Effector memory CD8-positive, alpha-beta T cell (primary cell): ENCODE data around the gene CTDSPL.

Source experiments
- ATAC-seq: fragments of 150-1000 bp; cut with Tn5 transposase; replicated peaks from 2 replicates; pipeline ENCODE4 v1.10.0; 2021; ENCODE audit warnings: mild to moderate bottlenecking, moderate library complexity
- DNase-seq, 3 experiments: peaks; one replicate each; pipeline ENCODE4 v3.0.0; 2021
- H3K27ac Mint-ChIP-seq, 2 donors: one replicate each; pipeline ENCODE4 v1.8.0; 2022; ENCODE audit warnings: mild to moderate bottlenecking in 2 of 2, mixed read lengths in 2 of 2, moderate library complexity in 2 of 2
- H3K27me3 Mint-ChIP-seq, 2 donors: one replicate each; pipeline ENCODE4 v1.8.0; 2022; ENCODE audit warnings: mixed read lengths in 2 of 2
- H3K36me3 Mint-ChIP-seq: one replicate; pipeline ENCODE4 v1.8.0; 2022; ENCODE audit warnings: mild to moderate bottlenecking, moderate library complexity, mixed read lengths; ENCODE audit not compliant: insufficient read depth
- H3K4me1 Mint-ChIP-seq, 2 donors: one replicate each; pipeline ENCODE4 v1.8.0; 2022; ENCODE audit warnings: low read depth in 2 of 2, mixed read lengths in 2 of 2
- H3K4me3 Mint-ChIP-seq, 2 donors: one replicate each; pipeline ENCODE4 v1.8.0; 2022; ENCODE audit warnings: mild to moderate bottlenecking in 2 of 2, mixed read lengths in 2 of 2, moderate library complexity in 2 of 2
- H3K9me3 Mint-ChIP-seq, 2 donors: one replicate each; pipeline ENCODE4 v1.8.0; 2022; ENCODE audit warnings: mixed read lengths in 2 of 2

Gene CTDSPL

GRCh38 chr3:37938011-37938410, 76.3 kb downstream of the CTDSPL start:
- no peak for ATAC-seq
- H3K36me3 Mint-ChIP-seq = no peaks in the 10 kb centered on the region

GRCh38 chr3:37940242-37940908, 78.7 kb downstream of the CTDSPL start:
- ATAC-seq (no peak), DNase-seq (no peak)
- Mint-ChIP-seq H3K36me3 (no peaks in the 10 kb centered on the region), H3K9me3 (no peaks in the 10 kb centered on the region), H3K4me3 (no peak overlapping the region), H3K27me3 (peaks cover 9 to 55% of the 10 kb centered on the region in 2 donors), H3K4me1 (peaks cover 3 to 5% of the 10 kb centered on the region in 2 donors), H3K27ac (no peak overlapping the region)

More at GRCh38 chr3:37938011-37938410, 76.3 kb downstream of the CTDSPL start:
- Mint-ChIP-seq H3K27me3 (peaks cover 20 to 54% of the 10 kb centered on the region in 2 donors), H3K4me3 (no peak overlapping the region), H3K9me3 (no peaks in the 10 kb centered on the region), H3K4me1 (peaks cover 0 to under 1% of the 10 kb centered on the region in 2 donors), H3K27ac (no peak overlapping the region)
- no peak for DNase-seq

GRCh38 chr3:37941608-37942508, 80.2 kb downstream of the CTDSPL start:
- ATAC-seq (no peak), DNase-seq (no peak)
- Mint-ChIP-seq H3K36me3 (no peaks in the 10 kb centered on the region), H3K27me3 (peaks cover 6 to 46% of the 10 kb centered on the region in 2 donors), H3K4me3 (no peak overlapping the region), H3K27ac (no peak overlapping the region), H3K9me3 (no peaks in the 10 kb centered on the region), H3K4me1 (peaks cover 3 to 5% of the 10 kb centered on the region in 2 donors)

- Mint-ChIP-seq H3K27ac (no peak overlapping the region), H3K36me3 (no peaks in the 10 kb centered on the region), H3K27me3 (peaks cover 6 to 38% of the 10 kb centered on the region in 2 donors), H3K4me1 (peaks cover 3 to 5% of the 10 kb centered on the region in 2 donors), H3K4me3 (no peak overlapping the region), H3K9me3 (no peaks in the 10 kb centered on the region)
- ATAC-seq = no peak
- DNase-seq = no peak
Observed at GRCh38 chr3:37942646-37943045, 81.0 kb downstream of the CTDSPL start.

- H3K9me3 Mint-ChIP-seq = no peaks in the 10 kb centered on the region
- H3K27ac Mint-ChIP-seq = no peak overlapping the region
- no peaks in the 10 kb centered on the region for H3K36me3 Mint-ChIP-seq
Observed at GRCh38 chr3:37943126-37943525, 81.4 kb downstream of the CTDSPL start.

GRCh38 chr3:37943631-37944314, 82.1 kb downstream of the CTDSPL start:
- ATAC-seq (no peak), DNase-seq (no peak)
- no peaks in the 10 kb centered on the region for H3K9me3 Mint-ChIP-seq
- no peaks in the 10 kb centered on the region for H3K36me3 Mint-ChIP-seq
- peaks cover 3 to 5% of the 10 kb centered on the region in 2 donors for H3K4me1 Mint-ChIP-seq
- H3K27ac Mint-ChIP-seq = no peak overlapping the region
- H3K27me3 Mint-ChIP-seq = peaks cover 6 to 31% of the 10 kb centered on the region in 2 donors
- no peak overlapping the region for H3K4me3 Mint-ChIP-seq

More at GRCh38 chr3:37943126-37943525, 81.4 kb downstream of the CTDSPL start:
- Mint-ChIP-seq H3K27me3 (peaks cover 6 to 34% of the 10 kb centered on the region in 2 donors), H3K4me1 (peaks cover 3 to 5% of the 10 kb centered on the region in 2 donors), H3K4me3 (no peak overlapping the region)
- no peak for ATAC-seq
- DNase-seq = no peak

- Mint-ChIP-seq H3K4me1 (peaks cover 3 to 5% of the 10 kb centered on the region in 2 donors), H3K27ac (no peak overlapping the region), H3K4me3 (no peak overlapping the region), H3K9me3 (no peaks in the 10 kb centered on the region), H3K36me3 (no peaks in the 10 kb centered on the region), H3K27me3 (peaks cover 4 to 31% of the 10 kb centered on the region in 2 donors)
- DNase-seq (no peak), ATAC-seq (no peak)
Observed at GRCh38 chr3:37944391-37944842, 82.7 kb downstream of the CTDSPL start.

- Mint-ChIP-seq H3K4me3 (no peak overlapping the region), H3K4me1 (peaks cover 3 to 5% of the 10 kb centered on the region in 2 donors), H3K27ac (no peak overlapping the region), H3K9me3 (no peaks in the 10 kb centered on the region), H3K27me3 (peaks cover 0 to 23% of the 10 kb centered on the region in 2 donors), H3K36me3 (no peaks in the 10 kb centered on the region)
- DNase-seq = no peak
- no peak for ATAC-seq
Observed at GRCh38 chr3:37945156-37945806, 83.6 kb downstream of the CTDSPL start.

GRCh38 chr3:37945807-37946530, 84.3 kb downstream of the CTDSPL start:
- Mint-ChIP-seq H3K4me3 (no peak overlapping the region), H3K36me3 (no peaks in the 10 kb centered on the region), H3K27me3 (peaks cover 0 to 21% of the 10 kb centered on the region in 2 donors), H3K9me3 (no peaks in the 10 kb centered on the region), H3K4me1 (peaks cover 3 to 5% of the 10 kb centered on the region in 2 donors), H3K27ac (peak overlapping the region in 1 of 2 donors; percentile 17)
- ATAC-seq (no peak), DNase-seq (no peak)

GRCh38 chr3:37946531-37946889, 84.8 kb downstream of the CTDSPL start:
- Mint-ChIP-seq H3K36me3 (no peaks in the 10 kb centered on the region), H3K9me3 (no peaks in the 10 kb centered on the region), H3K4me1 (peaks cover 3 to 5% of the 10 kb centered on the region in 2 donors), H3K4me3 (no peak overlapping the region), H3K27ac (peak overlapping the region in 1 of 2 donors; percentile 17), H3K27me3 (peaks cover 0 to 15% of the 10 kb centered on the region in 2 donors)
- ATAC-seq (no peak), DNase-seq (no peak)

- no peaks in the 10 kb centered on the region for H3K9me3 Mint-ChIP-seq
- H3K27ac Mint-ChIP-seq = no peak overlapping the region
- no peak for ATAC-seq
- no peaks in the 10 kb centered on the region for H3K27me3 Mint-ChIP-seq
- H3K4me1 Mint-ChIP-seq = no peaks in the 10 kb centered on the region
- H3K36me3 Mint-ChIP-seq = no peaks in the 10 kb centered on the region
- H3K4me3 Mint-ChIP-seq = no peak overlapping the region
- no peak for DNase-seq
Observed at GRCh38 chr3:37949866-37950265, 88.2 kb downstream of the CTDSPL start.

- no peak for ATAC-seq
- Mint-ChIP-seq H3K4me3 (no peak overlapping the region), H3K9me3 (no peaks in the 10 kb centered on the region), H3K27me3 (no peaks in the 10 kb centered on the region), H3K27ac (no peak overlapping the region), H3K4me1 (peaks cover 4% of the 10 kb centered on the region in 2 donors), H3K36me3 (no peaks in the 10 kb centered on the region)
- DNase-seq = no peak
Observed at GRCh38 chr3:37952564-37952963, 90.9 kb downstream of the CTDSPL start.
